NOMO-1 treated with DMSO at 0.1 percent for 48 hours (cell line): Measurements from ENCODE around the gene PACS1.
"Not testable (repeated sequence)": the region's sequence is repeated elsewhere in the genome, so short reads cannot be mapped to it uniquely, and the experiment has no call there.

ENCODE experiments used
- DNase-seq: peaks from one replicate; lab custom pipeline; 2025; ENCODE audit not compliant: unreplicated experiment; lab: John Stamatoyannopoulos, UW

Gene PACS1

DNA sequence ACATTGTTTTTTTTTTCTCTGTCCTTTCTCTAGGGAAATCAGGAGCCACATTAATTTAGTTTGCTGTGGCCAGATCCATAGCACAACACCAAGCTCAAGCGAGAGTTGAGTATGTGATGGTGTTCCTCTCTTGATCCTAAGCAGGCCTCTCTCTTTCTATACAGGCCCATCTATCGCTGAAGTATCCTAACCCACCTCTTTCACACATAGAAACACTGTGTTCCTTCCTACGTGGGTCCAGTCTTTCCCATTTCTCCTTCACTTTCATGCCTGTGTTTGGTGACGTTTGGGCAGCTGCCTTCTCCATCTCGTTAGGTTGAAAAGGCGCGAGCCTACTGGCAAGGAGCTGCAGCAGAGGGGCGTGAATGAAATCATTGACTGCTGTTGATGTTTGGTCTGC is 2.4 kb downstream of the PACS1 start:
- DNase-seq = no peak

DNA sequence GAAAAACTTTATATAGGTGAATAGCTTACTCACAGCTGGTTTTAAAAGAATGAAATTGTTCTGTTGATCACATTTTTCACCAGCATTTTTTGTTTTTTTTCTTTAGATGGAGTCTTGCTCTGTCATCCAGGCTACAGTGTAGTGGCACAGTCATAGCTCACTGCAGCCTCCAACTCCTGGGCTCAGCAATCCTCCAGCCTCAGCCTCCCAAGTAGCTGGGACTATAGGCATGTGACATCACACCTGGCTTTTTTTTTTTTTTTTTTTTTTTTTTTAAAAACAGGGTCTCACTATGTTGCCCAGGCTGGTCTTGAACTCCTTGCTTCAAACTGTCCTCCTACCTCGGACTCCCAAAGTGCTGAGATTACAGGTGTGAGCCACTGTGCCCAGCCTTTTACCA is 3.6 kb downstream of the PACS1 start:
- DNase-seq = no peak

DNA sequence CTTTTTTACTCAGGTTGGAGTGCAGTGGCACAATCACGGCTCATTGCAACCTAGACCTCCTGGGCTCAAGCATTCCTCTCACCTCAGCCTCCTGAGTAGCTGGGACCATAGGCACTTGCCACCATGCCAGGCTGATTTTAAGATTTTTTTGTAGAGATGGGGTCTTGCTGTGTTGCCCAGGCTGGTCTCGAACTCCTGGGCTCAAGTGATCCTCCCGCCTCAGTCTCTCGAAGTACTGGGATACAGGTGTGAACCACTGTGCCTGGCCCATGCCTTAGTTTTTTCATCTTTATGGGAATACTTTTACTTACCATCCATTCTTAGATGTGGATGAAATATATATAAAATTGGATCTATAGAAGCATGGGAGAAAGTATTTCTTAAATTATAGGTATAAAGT is 5.2 kb downstream of the PACS1 start:
- no peak for DNase-seq

- no peak for DNase-seq
Observed at GRCh38 chr11:66076561-66076960, 6.5 kb downstream of the PACS1 start.

- DNase-seq = no peak
Observed at GRCh38 chr11:66077927-66078326, 7.9 kb downstream of the PACS1 start.

GRCh38 chr11:66078949-66079348 is 8.9 kb downstream of the PACS1 start:
- not testable (repeated sequence) for DNase-seq

DNA sequence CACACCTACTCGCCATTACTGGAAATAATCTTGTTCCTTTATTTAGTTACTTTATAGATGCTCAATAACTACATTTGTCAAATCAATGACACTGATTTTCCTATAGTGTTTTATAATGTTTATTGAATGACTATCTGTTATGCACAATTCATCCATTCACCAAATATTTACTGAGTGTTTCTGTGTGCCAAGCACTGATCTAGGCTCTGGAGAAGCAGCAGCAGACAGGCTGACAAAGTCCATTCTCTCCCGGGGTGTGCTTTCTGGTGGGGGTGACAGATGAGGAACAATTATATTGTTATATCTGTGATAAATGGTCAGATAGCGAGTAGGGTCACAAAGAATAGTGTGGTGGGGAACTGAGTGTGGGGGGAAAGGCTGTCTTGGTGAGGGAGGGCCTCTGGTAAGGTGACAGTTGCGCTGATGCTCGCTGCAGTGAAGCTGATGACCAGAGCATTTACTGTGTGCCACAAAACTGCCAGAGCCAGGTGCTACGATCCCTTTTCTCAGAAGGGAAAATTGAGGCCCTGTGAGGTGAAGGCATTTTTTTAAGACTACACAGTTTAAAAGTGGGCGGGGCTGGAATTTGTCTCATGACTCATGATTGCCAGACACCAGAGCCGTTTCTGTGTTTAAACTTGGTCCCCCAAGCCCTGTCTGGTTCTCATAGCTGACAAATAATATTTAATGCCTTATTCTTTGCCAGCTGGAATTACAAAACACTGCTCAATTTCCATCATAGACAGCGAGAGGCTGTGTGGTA is 10.2 kb downstream of the PACS1 start:
- DNase-seq = peak; percentile 50

GRCh38 chr11:66081505-66081904 is 11.4 kb downstream of the PACS1 start:
- peak; percentile 86 for DNase-seq

DNA sequence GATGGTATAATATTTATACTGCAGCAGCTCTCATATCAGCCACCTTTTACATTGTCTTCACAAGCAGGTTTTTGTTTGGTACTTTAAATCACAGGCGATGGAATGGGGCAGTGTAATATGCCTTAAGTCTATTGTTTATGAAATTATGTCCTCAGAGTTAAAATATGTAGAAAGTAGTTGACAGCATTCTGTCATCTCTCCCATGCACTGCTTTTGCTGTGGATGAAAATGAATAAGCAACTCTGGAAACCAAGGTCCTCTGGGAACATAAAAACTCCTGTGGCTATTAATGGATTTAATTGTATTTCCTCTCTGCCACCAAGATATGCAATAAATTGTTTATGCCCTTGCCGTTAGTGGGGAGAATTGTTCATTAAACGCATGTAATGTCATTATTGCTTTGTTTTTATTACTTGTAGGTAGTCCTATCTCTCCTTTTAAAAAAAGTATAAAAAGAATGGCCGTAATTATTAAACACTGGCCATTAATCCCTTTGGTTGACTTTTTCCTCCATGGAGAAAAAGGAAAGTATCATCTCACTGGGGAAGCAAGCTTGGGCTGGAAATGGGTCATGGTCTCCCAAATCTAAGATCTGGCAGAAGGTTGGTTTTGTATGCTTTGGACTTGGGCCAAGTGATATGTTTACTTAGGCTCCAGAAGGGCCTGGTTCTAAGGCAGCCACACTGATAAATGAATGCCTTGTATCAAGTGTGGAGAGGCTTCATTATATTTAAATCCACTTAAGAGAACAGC is 13.1 kb downstream of the PACS1 start:
- no peak for DNase-seq

- DNase-seq = no peak
Observed at GRCh38 chr11:66083767-66084166, 13.7 kb downstream of the PACS1 start.

DNA sequence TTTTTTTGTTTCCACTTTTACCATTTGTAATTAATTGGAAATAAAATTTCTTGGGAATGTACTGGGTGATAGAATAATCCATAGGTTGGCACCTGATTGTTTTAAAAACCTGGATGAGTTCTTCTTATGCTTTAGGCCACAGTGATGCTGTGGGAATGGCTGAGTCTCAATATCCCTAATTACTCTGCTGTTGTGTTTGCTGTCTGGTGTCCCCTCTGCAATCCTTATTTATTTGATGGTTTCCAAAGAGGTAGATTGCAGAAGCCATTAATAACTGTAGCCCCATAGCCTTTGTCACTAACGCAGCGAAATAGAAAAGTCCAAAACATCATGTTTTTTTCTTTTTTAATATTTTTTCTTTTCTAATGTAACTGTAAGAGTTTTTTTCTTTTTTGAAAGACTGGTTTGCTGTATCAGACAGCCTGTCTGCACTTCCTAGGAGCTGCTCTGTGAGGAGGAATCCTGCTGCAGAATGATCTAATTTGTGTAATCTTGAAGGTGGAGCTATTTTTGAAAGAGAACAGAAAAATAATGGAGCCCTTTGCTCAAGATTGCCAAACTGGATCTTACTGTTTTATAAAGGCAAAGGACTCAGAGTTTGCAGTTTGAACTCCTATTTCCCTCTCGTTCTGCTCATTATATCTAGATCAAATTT is 14.9 kb downstream of the PACS1 start:
- no peak for DNase-seq

DNA sequence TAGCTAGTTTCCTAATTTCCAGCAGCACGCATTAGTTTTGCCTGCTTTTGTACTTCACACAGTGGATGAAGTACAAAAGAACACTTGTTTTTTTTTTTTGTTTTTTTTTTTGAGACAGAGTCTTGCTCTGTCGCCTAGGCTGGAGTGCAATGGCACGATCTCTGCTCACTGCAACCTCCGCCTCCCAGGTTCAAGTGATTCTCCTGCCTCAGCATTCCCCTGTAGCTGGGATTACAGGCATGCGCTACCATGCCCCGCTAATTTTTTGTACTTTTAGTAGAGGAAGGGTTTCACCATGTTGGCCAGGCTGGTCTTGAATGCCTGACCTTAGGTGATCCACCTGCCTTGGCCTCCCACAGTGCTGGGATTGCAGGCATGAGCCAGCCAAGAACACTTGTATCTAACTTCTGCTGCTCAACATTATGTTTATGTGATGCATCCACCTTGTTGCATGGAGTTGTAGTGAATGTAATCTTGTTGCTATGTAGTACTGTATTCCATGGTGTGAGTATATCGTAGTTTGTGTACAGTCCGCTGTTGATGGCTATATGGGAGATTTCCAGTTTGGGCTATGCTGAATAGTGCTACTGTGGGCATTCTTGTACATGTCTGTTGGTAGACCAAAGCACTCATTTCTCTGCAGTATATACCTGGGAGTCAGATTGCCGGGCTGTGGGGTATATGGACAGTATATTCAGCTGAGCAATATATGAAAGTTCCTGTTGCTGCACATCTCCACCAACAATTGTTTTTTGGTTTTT is 17.3 kb downstream of the PACS1 start:
- no peak for DNase-seq

GRCh38 chr11:66089067-66089466 is 19.0 kb downstream of the PACS1 start:
- DNase-seq = no peak

DNA sequence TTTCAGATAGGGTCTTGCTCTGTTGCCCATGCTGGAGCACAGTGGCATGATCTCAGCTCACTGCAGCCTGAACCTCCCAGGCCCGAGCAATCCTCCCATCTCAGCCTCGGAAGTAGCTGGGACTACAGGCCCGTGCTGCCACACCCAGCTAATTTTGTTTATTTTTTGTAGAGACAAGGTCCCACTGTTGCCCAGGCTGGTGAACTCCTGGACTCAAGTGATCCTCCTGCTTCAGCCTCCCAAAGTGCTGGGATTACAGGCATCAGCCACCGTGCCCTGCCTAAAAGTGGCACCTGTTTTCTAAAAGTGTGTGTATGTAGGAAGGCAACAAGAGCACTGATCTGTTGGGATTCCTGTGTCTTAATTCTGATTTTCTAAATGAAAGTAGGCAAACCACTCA is 20.2 kb downstream of the PACS1 start:
- DNase-seq = no peak

DNA sequence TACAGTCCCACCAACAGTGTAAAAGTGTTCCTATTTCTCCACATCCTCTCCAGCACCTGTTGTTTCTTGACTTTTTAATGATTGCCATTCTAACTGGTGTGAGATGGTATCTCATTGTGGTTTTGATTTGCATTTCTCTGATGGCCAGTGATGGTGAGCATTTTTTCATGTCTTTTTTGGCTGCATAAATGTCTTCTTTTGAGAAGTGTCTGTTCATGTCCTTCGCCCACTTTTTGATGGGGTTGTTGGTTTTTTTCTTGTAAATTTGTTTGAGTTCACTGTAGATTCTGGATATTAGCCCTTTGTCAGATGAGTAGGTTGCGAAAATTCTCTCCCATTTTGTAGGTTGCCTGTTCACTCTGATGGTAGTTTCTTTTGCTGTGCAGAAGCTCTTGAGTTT is 22.1 kb downstream of the PACS1 start:
- DNase-seq = not testable (repeated sequence)

DNA sequence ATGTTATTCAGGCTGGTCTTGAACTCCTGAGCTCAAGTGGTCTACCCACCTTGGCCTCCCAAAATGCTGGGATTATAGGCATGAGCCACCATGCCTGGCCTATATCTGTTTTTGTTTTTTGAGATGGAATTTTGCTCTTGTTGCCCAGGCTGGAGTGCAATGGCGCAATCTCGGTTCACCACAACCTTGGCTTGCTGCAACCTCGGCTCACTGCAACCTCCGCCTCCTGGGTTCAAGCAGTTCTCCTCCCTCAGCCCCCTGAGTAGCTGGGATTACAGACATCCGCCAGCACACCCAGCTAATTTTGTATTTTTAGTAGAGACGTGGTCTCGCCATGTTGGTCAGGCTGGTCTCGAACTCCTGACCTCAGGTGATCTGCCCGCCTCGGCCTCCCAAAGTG is 29.7 kb downstream of the PACS1 start:
- not testable (repeated sequence) for DNase-seq

GRCh38 chr11:66100272-66101065 is 30.4 kb downstream of the PACS1 start:
- DNase-seq = peak; percentile 62

DNA sequence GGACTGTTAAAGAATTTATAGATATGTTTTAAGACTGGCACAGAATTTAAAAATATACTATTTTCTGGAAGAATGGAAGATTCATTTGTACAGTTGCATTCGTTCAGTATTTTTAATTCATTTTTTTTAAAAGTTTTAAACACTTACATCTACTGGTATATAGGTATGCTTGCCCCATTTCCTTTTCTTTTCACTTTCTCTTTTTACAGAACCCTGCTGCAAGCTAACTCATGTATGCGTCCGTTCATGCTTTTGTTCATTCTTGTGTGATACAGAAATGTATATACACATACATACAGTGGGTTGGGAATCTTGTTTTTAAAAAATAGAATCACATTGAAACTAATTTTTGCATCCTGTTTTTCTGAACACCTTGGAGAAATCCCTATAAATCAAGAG is 31.0 kb downstream of the PACS1 start:
- DNase-seq = no peak

DNA sequence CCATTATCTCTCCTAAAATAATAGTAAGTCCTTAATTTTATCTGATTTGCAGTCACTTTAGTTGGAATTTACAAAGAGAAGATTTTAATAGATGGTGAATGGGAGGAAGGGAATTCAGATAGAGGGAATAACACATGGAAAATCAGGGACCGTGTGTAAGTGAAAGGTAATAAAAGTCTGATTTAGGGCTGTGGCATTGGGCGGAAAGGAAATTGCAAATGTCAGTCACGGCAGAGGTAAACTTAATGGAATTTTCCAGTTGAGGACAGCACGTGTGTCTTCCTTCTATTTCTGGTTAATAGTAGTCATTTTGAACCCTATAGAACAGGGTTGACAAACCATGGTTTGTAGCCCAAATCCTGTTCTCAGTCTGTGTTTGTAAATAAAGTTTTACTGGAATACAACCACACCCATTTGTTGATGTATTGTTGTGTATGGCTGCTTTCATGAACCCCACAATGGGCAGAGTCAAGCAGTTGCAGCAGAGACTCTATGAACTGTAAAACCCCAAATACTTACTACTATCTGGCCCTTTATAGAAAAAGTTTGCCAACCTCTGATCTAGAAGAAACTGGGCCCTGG is 34.1 kb downstream of the PACS1 start:
- no peak for DNase-seq
